ENCODE results near the gene PRG3. TPM values are rescaled to one million over a fixed set of nuclear protein-coding genes. Genes with fewer than 3 reads are reported as not detected.

The PRG3 gene
- total RNA-seq, 1 donor from 2014 or later = not detected

DNA sequence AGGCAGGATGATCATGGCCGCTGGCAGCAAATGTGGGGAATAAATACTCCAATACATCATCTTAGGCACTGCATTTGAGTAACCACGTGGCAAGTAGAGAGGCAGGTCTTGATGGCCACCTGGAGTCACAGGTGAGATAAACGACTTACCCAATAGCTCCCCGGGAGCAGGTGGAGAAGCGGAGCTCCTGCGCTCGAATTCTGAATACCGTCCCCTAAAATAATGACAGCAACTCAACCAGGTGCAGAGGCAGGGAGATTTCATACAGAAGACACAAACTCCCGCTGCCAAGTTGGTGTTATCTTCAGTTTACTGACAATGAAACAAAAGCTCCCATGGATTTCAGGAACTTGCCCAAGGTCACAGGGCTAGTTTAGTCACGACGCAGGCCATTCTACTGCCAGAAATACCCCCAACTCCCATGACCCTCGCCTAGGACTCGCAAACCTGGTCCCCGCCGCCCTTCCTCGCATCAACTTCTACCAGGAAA lies 45.5 kb upstream of the PRG3 start:
- Mint-ChIP-seq H3K9me3 (no peaks in the 10 kb centered on the region), H3K4me3 (peak overlapping the region; percentile 71), H3K4me1 (peaks cover 25% of the 10 kb centered on the region), H3K36me3 (peaks cover 3% of the 10 kb centered on the region), H3K27me3 (ENCODE audit: low read depth) (peaks cover 41% of the 10 kb centered on the region), H3K27ac (no peak overlapping the region)
- TF ChIP-seq, protein P1, sequence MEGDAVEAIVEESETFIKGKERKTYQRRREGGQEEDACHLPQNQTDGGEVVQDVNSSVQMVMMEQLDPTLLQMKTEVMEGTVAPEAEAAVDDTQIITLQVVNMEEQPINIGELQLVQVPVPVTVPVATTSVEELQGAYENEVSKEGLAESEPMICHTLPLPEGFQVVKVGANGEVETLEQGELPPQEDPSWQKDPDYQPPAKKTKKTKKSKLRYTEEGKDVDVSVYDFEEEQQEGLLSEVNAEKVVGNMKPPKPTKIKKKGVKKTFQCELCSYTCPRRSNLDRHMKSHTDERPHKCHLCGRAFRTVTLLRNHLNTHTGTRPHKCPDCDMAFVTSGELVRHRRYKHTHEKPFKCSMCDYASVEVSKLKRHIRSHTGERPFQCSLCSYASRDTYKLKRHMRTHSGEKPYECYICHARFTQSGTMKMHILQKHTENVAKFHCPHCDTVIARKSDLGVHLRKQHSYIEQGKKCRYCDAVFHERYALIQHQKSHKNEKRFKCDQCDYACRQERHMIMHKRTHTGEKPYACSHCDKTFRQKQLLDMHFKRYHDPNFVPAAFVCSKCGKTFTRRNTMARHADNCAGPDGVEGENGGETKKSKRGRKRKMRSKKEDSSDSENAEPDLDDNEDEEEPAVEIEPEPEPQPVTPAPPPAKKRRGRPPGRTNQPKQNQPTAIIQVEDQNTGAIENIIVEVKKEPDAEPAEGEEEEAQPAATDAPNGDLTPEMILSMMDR (IDR thresholded peaks at IDR 0.05; ENCODE audit: unreplicated experiment) = no peak
- no peak for DNase-seq (ENCODE audit: low spot score in 2 of 2, unreplicated experiment in 2 of 2)

DNA sequence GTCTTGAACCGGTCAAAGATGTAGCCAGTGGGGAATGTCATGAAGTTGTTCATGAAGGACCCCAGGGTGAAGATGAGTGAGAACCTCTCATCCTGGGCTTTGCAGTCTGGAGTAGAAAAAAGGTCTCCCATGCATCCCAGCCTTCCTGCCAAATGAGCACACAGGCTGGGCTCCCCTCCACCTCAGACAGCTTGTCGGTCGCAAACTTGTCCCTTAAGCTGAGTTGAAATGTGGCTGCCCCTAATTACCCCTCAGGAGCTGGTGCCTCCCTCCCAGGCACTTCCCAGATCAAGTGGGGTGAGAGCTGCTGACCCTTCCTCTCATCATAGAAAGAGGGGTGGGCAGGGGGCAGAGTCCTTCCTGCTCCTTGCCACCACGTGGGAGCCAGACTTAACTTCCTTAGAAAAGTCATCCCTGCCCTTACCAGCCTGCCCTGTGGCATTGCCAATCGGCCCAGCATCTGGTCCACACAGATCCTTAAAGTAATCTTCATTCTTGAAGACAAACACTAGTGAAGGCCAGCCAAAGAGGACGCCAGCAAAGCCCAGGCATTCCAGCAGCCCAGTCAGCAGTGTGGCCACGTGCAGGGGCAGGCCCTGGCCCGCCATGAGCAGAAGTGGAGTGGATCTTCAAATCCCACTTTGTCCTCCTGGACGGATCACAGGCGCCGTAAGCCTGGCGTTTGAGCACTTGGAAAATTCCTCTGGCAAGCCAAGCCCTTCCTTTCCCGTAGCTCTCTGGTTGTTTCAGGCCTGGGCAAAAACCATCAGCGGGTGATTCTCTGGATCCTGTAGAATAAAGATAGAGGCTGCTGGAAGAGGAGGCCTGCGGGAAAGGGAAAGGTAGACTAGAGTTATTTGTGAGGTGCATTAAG lies 44.9 kb upstream of the PRG3 start:
- Mint-ChIP-seq H3K27me3 (ENCODE audit: low read depth) (peaks cover 36% of the 10 kb centered on the region), H3K4me3 (peak overlapping the region; percentile 71), H3K4me1 (peaks cover 25% of the 10 kb centered on the region), H3K27ac (no peak overlapping the region), H3K36me3 (peaks cover 3% of the 10 kb centered on the region), H3K9me3 (no peaks in the 10 kb centered on the region)
- TF ChIP-seq, protein P1 (IDR thresholded peaks at IDR 0.05; ENCODE audit: unreplicated experiment) = no peak
- no peak for DNase-seq (ENCODE audit: low spot score in 2 of 2, unreplicated experiment in 2 of 2)

DNA sequence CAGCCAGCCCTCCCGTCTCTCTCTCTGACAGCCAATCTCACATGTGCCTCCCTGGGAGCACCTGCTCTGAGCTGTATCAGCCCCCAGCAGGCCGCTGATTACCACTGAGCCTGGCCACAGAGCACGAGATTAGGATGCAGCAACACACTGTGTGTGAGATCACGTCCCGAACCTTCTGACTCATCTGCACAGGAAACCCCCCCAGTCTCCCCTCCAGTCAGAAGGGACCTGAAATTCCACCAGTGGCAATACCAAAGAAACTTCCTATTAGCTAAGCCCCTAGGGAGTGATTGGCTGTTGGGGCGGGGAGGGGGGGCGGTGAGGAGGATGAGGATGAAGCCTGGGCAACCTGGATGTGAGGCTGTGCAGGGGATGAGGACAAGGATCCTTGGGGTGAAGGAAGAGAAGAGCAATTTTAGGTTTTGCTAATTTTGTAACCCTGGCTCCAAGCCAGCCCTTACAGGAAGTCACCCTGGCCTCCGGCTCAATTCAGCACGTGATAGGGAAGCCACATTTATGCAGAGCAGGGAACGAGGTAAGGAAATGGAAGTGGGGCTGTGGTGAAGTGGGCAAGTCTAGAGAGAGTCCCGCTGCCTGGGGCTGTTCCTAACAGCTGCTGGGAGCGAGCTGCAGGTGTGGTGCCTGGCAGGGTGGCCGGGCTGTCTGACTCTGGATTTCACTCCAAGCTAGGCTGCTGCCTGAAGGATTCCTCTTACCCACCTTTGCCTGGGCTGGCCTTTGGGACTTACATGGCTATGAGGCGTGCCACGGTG lies 44.0 kb upstream of the PRG3 start:
- Mint-ChIP-seq H3K36me3 (peaks cover 6% of the 10 kb centered on the region), H3K9me3 (no peaks in the 10 kb centered on the region), H3K27me3 (ENCODE audit: low read depth) (peaks cover 28% of the 10 kb centered on the region), H3K4me1 (peaks cover 25% of the 10 kb centered on the region), H3K27ac (peak overlapping the region; percentile 25), H3K4me3 (peak overlapping the region; percentile 36)
- TF ChIP-seq, protein P1 (IDR thresholded peaks at IDR 0.05; ENCODE audit: unreplicated experiment) = no peak
- DNase-seq (ENCODE audit: low spot score in 2 of 2, unreplicated experiment in 2 of 2) = no peak

DNA sequence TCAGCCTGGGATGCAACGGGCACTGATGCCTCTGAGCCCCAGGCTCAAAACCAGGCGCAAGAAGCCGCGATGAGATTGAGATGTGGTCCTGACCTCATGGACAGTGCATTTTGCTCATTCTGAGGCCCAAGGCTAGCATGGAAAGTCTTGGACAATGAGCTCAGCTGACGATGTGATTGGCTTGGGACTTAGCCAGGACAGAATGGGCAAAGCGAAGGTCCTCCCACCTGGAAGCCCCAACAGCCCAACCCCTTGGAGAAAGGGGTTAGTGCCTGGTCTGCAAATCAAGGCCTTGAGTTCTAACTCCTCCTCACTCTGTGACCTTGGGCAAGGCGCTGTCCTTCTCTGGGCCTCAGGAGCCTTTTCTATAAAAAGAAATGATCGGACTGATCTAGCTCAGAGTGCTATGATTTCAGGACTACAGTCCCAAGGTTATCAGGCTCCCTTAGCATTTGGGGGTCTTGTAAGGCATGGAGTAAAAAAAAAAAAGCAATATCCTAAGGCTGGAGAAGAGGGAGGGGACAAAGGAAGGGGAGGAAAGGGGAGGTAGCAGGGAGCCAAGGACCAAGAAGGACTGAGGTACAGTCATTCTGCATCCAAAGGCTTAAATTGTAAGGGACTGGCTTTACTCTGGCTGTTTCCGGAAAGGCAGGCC lies 43.3 kb upstream of the PRG3 start:
- Mint-ChIP-seq H3K36me3 (peaks cover 7% of the 10 kb centered on the region), H3K4me3 (peak overlapping the region; percentile 15), H3K27me3 (ENCODE audit: low read depth) (peaks cover 21% of the 10 kb centered on the region), H3K27ac (peak overlapping the region; percentile 25), H3K4me1 (peaks cover 25% of the 10 kb centered on the region), H3K9me3 (no peaks in the 10 kb centered on the region)
- TF ChIP-seq, protein P1 (IDR thresholded peaks at IDR 0.05; ENCODE audit: unreplicated experiment) = no peak
- no peak for DNase-seq (ENCODE audit: low spot score in 2 of 2, unreplicated experiment in 2 of 2)

DNA sequence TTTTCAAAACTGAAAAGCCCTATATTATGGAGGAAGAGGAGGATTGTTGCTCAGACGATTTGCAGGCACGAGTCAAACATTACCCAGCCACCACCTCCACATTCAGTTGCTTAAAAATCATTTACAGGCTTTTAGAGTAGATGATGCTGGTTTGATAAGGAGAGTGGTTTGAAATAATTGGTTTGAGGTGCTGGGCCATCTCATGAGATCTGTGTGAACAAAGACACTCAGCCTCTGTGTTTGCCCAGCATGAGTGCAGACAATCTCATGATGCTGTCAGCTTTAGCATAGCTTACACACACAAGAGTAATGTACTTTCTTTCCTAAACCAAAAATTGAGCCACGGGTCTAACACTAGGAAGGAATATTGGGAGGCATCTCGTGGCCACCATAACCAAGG lies 41.7 kb upstream of the PRG3 start:
- Mint-ChIP-seq H3K36me3 (peaks cover 9% of the 10 kb centered on the region), H3K9me3 (no peaks in the 10 kb centered on the region), H3K4me1 (peaks cover 24% of the 10 kb centered on the region), H3K27me3 (ENCODE audit: low read depth) (peaks cover 5% of the 10 kb centered on the region), H3K27ac (no peak overlapping the region), H3K4me3 (no peak overlapping the region)
- TF ChIP-seq, protein P1 (IDR thresholded peaks at IDR 0.05; ENCODE audit: unreplicated experiment) = no peak
- DNase-seq (ENCODE audit: low spot score in 2 of 2, unreplicated experiment in 2 of 2) = no peak
